ENCODE data around the gene IQSEC3.

IQSEC3 gene

GRCh38 chr12:167959-168600 lies 101.5 kb downstream of the IQSEC3 start:
- Histone ChIP-seq H3K4me1 (ENCODE audit: control insufficient read depth, insufficient read depth, low read length, unreplicated experiment) (no peaks in the 10 kb centered on the region), H3K79me2 (ENCODE audit: control insufficient read depth, insufficient read depth, low read length, unreplicated experiment) (no peaks in the 10 kb centered on the region), H3K27me3 (ENCODE audit: insufficient read depth, low read length) (no peaks in the 10 kb centered on the region), H2AFZ (ENCODE audit: low read length, unreplicated experiment) (no peak overlapping the region), H3K4me3 (ENCODE audit: low read depth, low read length) (no peak overlapping the region), H3K36me3 (ENCODE audit: insufficient read depth, low read length) (no peaks in the 10 kb centered on the region), H3K27ac (ENCODE audit: low read depth, low read length) (no peak overlapping the region)

GRCh38 chr12:168763-169525 lies 102.4 kb downstream of the IQSEC3 start:
- no peak overlapping the region for H3K4me3 ChIP-seq (ENCODE audit: low read depth, low read length)
- no peaks in the 10 kb centered on the region for H3K79me2 ChIP-seq (ENCODE audit: control insufficient read depth, insufficient read depth, low read length, unreplicated experiment)
- no peak overlapping the region for H3K27ac ChIP-seq (ENCODE audit: low read depth, low read length)
- no peaks in the 10 kb centered on the region for H3K4me1 ChIP-seq (ENCODE audit: control insufficient read depth, insufficient read depth, low read length, unreplicated experiment)
- H3K36me3 ChIP-seq (ENCODE audit: insufficient read depth, low read length), result no peaks in the 10 kb centered on the region
- H2AFZ ChIP-seq (ENCODE audit: low read length, unreplicated experiment), result no peak overlapping the region
- no peaks in the 10 kb centered on the region for H3K27me3 ChIP-seq (ENCODE audit: insufficient read depth, low read length)

- H3K36me3 ChIP-seq (ENCODE audit: insufficient read depth, low read length), result no peaks in the 10 kb centered on the region
- H2AFZ ChIP-seq (ENCODE audit: low read length, unreplicated experiment), result no peak overlapping the region
- no peaks in the 10 kb centered on the region for H3K27me3 ChIP-seq (ENCODE audit: insufficient read depth, low read length)
- no peak overlapping the region for H3K4me3 ChIP-seq (ENCODE audit: low read depth, low read length)
- no peak overlapping the region for H3K27ac ChIP-seq (ENCODE audit: low read depth, low read length)
- no peaks in the 10 kb centered on the region for H3K4me1 ChIP-seq (ENCODE audit: control insufficient read depth, insufficient read depth, low read length, unreplicated experiment)
- no peaks in the 10 kb centered on the region for H3K79me2 ChIP-seq (ENCODE audit: control insufficient read depth, insufficient read depth, low read length, unreplicated experiment)
These were observed 103.2 kb downstream of the IQSEC3 start for GRCh38 chr12:169528-170370.

GRCh38 chr12:170371-171225 lies 104.0 kb downstream of the IQSEC3 start:
- Histone ChIP-seq H3K79me2 (ENCODE audit: control insufficient read depth, insufficient read depth, low read length, unreplicated experiment) (no peaks in the 10 kb centered on the region), H3K27me3 (ENCODE audit: insufficient read depth, low read length) (no peaks in the 10 kb centered on the region), H3K27ac (ENCODE audit: low read depth, low read length) (no peak overlapping the region), H3K36me3 (ENCODE audit: insufficient read depth, low read length) (no peaks in the 10 kb centered on the region), H2AFZ (ENCODE audit: low read length, unreplicated experiment) (no peak overlapping the region), H3K4me3 (ENCODE audit: low read depth, low read length) (no peak overlapping the region), H3K4me1 (ENCODE audit: control insufficient read depth, insufficient read depth, low read length, unreplicated experiment) (no peaks in the 10 kb centered on the region)

- H3K27me3 ChIP-seq (ENCODE audit: insufficient read depth, low read length), result no peaks in the 10 kb centered on the region
These were observed 104.7 kb downstream of the IQSEC3 start for GRCh38 chr12:171276-171675.

GRCh38 chr12:171743-172676 lies 105.4 kb downstream of the IQSEC3 start:
- Histone ChIP-seq H3K79me2 (ENCODE audit: control insufficient read depth, insufficient read depth, low read length, unreplicated experiment) (no peaks in the 10 kb centered on the region), H2AFZ (ENCODE audit: low read length, unreplicated experiment) (no peak overlapping the region), H3K4me3 (ENCODE audit: low read depth, low read length) (no peak overlapping the region), H3K36me3 (ENCODE audit: insufficient read depth, low read length) (no peaks in the 10 kb centered on the region), H3K4me1 (ENCODE audit: control insufficient read depth, insufficient read depth, low read length, unreplicated experiment) (peaks cover 12% of the 10 kb centered on the region), H3K27me3 (ENCODE audit: insufficient read depth, low read length) (no peaks in the 10 kb centered on the region), H3K27ac (ENCODE audit: low read depth, low read length) (no peak overlapping the region)

More at GRCh38 chr12:171276-171675, 104.7 kb downstream of the IQSEC3 start:
- Histone ChIP-seq H3K79me2 (ENCODE audit: control insufficient read depth, insufficient read depth, low read length, unreplicated experiment) (no peaks in the 10 kb centered on the region), H2AFZ (ENCODE audit: low read length, unreplicated experiment) (no peak overlapping the region), H3K27ac (ENCODE audit: low read depth, low read length) (no peak overlapping the region), H3K36me3 (ENCODE audit: insufficient read depth, low read length) (no peaks in the 10 kb centered on the region), H3K4me3 (ENCODE audit: low read depth, low read length) (no peak overlapping the region), H3K4me1 (ENCODE audit: control insufficient read depth, insufficient read depth, low read length, unreplicated experiment) (peaks cover 5% of the 10 kb centered on the region)

GRCh38 chr12:172732-173161 lies 106.2 kb downstream of the IQSEC3 start:
- no peak overlapping the region for H3K27ac ChIP-seq (ENCODE audit: low read depth, low read length)
- no peak overlapping the region for H3K4me3 ChIP-seq (ENCODE audit: low read depth, low read length)
- H3K36me3 ChIP-seq (ENCODE audit: insufficient read depth, low read length), result no peaks in the 10 kb centered on the region
- no peak overlapping the region for H2AFZ ChIP-seq (ENCODE audit: low read length, unreplicated experiment)
- peaks cover 17% of the 10 kb centered on the region for H3K4me1 ChIP-seq (ENCODE audit: control insufficient read depth, insufficient read depth, low read length, unreplicated experiment)
- no peaks in the 10 kb centered on the region for H3K27me3 ChIP-seq (ENCODE audit: insufficient read depth, low read length)
- no peaks in the 10 kb centered on the region for H3K79me2 ChIP-seq (ENCODE audit: control insufficient read depth, insufficient read depth, low read length, unreplicated experiment)

- H3K4me3 ChIP-seq (ENCODE audit: low read depth, low read length), result no peak overlapping the region
- H3K36me3 ChIP-seq (ENCODE audit: insufficient read depth, low read length), result no peaks in the 10 kb centered on the region
- H3K79me2 ChIP-seq (ENCODE audit: control insufficient read depth, insufficient read depth, low read length, unreplicated experiment), result no peaks in the 10 kb centered on the region
- no peaks in the 10 kb centered on the region for H3K27me3 ChIP-seq (ENCODE audit: insufficient read depth, low read length)
- H3K27ac ChIP-seq (ENCODE audit: low read depth, low read length), result no peak overlapping the region
- H2AFZ ChIP-seq (ENCODE audit: low read length, unreplicated experiment), result no peak overlapping the region
- peaks cover 22% of the 10 kb centered on the region for H3K4me1 ChIP-seq (ENCODE audit: control insufficient read depth, insufficient read depth, low read length, unreplicated experiment)
These were observed 107.6 kb downstream of the IQSEC3 start for GRCh38 chr12:174124-174523.

- Histone ChIP-seq H3K27ac (ENCODE audit: low read depth, low read length) (no peak overlapping the region), H3K36me3 (ENCODE audit: insufficient read depth, low read length) (no peaks in the 10 kb centered on the region), H3K27me3 (ENCODE audit: insufficient read depth, low read length) (no peaks in the 10 kb centered on the region), H3K79me2 (ENCODE audit: control insufficient read depth, insufficient read depth, low read length, unreplicated experiment) (no peaks in the 10 kb centered on the region), H3K4me1 (ENCODE audit: control insufficient read depth, insufficient read depth, low read length, unreplicated experiment) (peaks cover 27% of the 10 kb centered on the region), H3K4me3 (ENCODE audit: low read depth, low read length) (no peak overlapping the region), H2AFZ (ENCODE audit: low read length, unreplicated experiment) (no peak overlapping the region)
These were observed 108.0 kb downstream of the IQSEC3 start for GRCh38 chr12:174596-174995.

Data from ACC112 (cell line).